Measurements from ENCODE around the gene EHMT2. TPM values are rescaled to one million over a fixed set of nuclear protein-coding genes. Genes with fewer than 3 reads are reported as not detected.

Gene EHMT2
- total RNA-seq, 1 donor from 2014 or later, result 135 TPM

GRCh38 chr6:31836474-31837368 lies 60.8 kb downstream of the EHMT2 start:
- Mint-ChIP-seq H3K27ac (peak overlapping the region; percentile 99), H3K27me3 (ENCODE audit: low read depth) (no peaks in the 10 kb centered on the region), H3K36me3 (peaks cover 31% of the 10 kb centered on the region), H3K4me1 (peaks cover 27% of the 10 kb centered on the region), H3K9me3 (no peaks in the 10 kb centered on the region), H3K4me3 (peak overlapping the region; percentile 98)
- TF ChIP-seq, protein P1, sequence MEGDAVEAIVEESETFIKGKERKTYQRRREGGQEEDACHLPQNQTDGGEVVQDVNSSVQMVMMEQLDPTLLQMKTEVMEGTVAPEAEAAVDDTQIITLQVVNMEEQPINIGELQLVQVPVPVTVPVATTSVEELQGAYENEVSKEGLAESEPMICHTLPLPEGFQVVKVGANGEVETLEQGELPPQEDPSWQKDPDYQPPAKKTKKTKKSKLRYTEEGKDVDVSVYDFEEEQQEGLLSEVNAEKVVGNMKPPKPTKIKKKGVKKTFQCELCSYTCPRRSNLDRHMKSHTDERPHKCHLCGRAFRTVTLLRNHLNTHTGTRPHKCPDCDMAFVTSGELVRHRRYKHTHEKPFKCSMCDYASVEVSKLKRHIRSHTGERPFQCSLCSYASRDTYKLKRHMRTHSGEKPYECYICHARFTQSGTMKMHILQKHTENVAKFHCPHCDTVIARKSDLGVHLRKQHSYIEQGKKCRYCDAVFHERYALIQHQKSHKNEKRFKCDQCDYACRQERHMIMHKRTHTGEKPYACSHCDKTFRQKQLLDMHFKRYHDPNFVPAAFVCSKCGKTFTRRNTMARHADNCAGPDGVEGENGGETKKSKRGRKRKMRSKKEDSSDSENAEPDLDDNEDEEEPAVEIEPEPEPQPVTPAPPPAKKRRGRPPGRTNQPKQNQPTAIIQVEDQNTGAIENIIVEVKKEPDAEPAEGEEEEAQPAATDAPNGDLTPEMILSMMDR (IDR thresholded peaks at IDR 0.05; ENCODE audit: unreplicated experiment), result no peak
- no peak for DNase-seq (ENCODE audit: low spot score in 2 of 2, unreplicated experiment in 2 of 2)

- peaks cover 29% of the 10 kb centered on the region for H3K4me1 Mint-ChIP-seq
- no peak for DNase-seq (ENCODE audit: low spot score in 2 of 2, unreplicated experiment in 2 of 2)
- peak overlapping the region; percentile 98 for H3K4me3 Mint-ChIP-seq
- peaks cover 28% of the 10 kb centered on the region for H3K36me3 Mint-ChIP-seq
- no peaks in the 10 kb centered on the region for H3K27me3 Mint-ChIP-seq (ENCODE audit: low read depth)
- H3K9me3 Mint-ChIP-seq, result no peaks in the 10 kb centered on the region
- TF ChIP-seq, protein P1 (IDR thresholded peaks at IDR 0.05; ENCODE audit: unreplicated experiment), result no peak
- peak overlapping the region; percentile 99 for H3K27ac Mint-ChIP-seq
Observed at GRCh38 chr6:31836047-31836473, 61.4 kb downstream of the EHMT2 start.

- H3K9me3 Mint-ChIP-seq, result no peaks in the 10 kb centered on the region
- no peaks in the 10 kb centered on the region for H3K27me3 Mint-ChIP-seq (ENCODE audit: low read depth)
- DNase-seq (ENCODE audit: low spot score in 2 of 2, unreplicated experiment in 2 of 2), result peak; percentile 49 to 78
- peak overlapping the region; percentile 98 for H3K4me3 Mint-ChIP-seq
- H3K36me3 Mint-ChIP-seq, result peaks cover 17% of the 10 kb centered on the region
- TF ChIP-seq, protein P1 (IDR thresholded peaks at IDR 0.05; ENCODE audit: unreplicated experiment), result no peak
- peak overlapping the region; percentile 99 for H3K27ac Mint-ChIP-seq
- peaks cover 40% of the 10 kb centered on the region for H3K4me1 Mint-ChIP-seq
Observed at GRCh38 chr6:31834367-31835250, 62.9 kb downstream of the EHMT2 start.

DNA sequence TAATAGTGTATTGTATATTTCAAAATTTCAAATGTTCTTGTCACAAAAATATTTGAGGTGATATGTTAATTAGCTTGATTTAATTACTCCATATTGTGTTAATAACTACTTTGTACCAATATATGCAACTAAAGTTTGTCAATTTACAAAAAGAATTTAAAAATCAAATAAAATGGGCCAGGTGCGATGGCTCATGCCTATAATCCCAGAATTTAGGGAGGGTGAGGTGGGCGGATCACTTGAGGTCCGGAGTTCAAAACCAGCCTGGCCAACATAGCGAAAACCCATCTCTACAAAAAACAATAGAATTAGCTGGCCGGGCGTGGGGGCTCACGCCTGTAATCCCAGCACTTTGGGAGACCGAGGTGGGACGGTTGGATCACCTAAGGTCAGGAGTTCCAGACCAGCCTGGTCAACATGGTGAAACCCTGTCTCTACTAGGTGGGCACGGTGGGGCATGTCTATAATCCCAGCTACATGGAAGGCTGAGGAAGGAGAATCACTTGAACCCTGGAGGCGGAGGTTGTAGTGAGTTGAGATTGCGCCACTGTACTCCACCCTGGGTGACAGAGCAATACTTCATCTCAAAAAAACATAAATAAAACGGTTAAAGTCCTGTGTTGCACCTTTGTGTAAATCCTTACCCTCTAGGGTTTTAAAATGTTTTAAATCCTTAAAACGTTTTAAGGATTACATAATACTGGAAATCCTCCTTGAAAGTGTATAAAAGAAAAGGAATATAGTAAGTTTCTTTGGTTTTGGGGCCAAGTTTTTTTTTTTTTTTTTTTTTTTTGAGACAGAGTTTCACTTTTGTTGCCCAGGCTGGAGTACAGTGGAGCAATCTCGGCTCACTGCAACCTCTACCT lies 65.9 kb downstream of the EHMT2 start:
- no peaks in the 10 kb centered on the region for H3K36me3 Mint-ChIP-seq

More for the DNA sequence above, 65.9 kb downstream of the EHMT2 start:
- Mint-ChIP-seq H3K4me3 (peak overlapping the region; percentile 83), H3K27ac (peak overlapping the region; percentile 96), H3K27me3 (ENCODE audit: low read depth) (no peaks in the 10 kb centered on the region), H3K9me3 (no peaks in the 10 kb centered on the region), H3K4me1 (peaks cover 32% of the 10 kb centered on the region)
- no peak for DNase-seq (ENCODE audit: low spot score in 2 of 2, unreplicated experiment in 2 of 2)
- TF ChIP-seq, protein P1 (IDR thresholded peaks at IDR 0.05; ENCODE audit: unreplicated experiment), result no peak
